Neural cell (in vitro differentiated cells): ENCODE results near the gene AANAT. TPM values are rescaled to one million over a fixed set of nuclear protein-coding genes. Genes with fewer than 3 reads are reported as not detected.

Experiments used
- H2AFZ ChIP-seq: fragments of 200-600, 300-800 bp; sonication (generic), shearing (Covaris generic); 2 replicates; pipeline ENCODE4 v1.6.0; 2014; ENCODE audit warnings: low read depth, mild to moderate bottlenecking, antibody characterized with exemption, low read length, moderate library complexity
- H3F3A ChIP-seq: fragments of 200-600 bp; shearing (Covaris generic); 2 replicates; pipeline ENCODE4 v1.6.1; 2016; ENCODE audit warnings: mild to moderate bottlenecking, moderate library complexity, mixed read lengths, antibody characterized with exemption, low read length; ENCODE audit not compliant: insufficient read depth, poor library complexity, severe bottlenecking
- H3K27ac ChIP-seq: fragments of 200-600, 300-800 bp; sonication (generic), shearing (Covaris generic); 2 replicates; pipeline ENCODE4 v1.5.1; 2014; ENCODE audit warnings: mild to moderate bottlenecking, low read length, moderate library complexity
- H3K27me3 ChIP-seq: fragments of 300-800, 200-600 bp; sonication (generic), shearing (Covaris generic); 2 replicates; pipeline ENCODE4 v1.6.0; 2014; ENCODE audit warnings: mild to moderate bottlenecking, low read depth, low read length, moderate library complexity; ENCODE audit not compliant: insufficient read depth
- H3K36me3 ChIP-seq: fragments of 300-800, 200-600 bp; sonication (generic), shearing (Covaris generic); 2 replicates; pipeline ENCODE4 v1.5.1; 2014; ENCODE audit warnings: mild to moderate bottlenecking, antibody characterized with exemption, low read length, moderate library complexity; ENCODE audit not compliant: insufficient read depth
- H3K4me2 ChIP-seq: fragments of 300-800, 200-600 bp; sonication (generic), shearing (Covaris generic); 2 replicates; pipeline ENCODE4 v1.6.0; 2014; ENCODE audit warnings: mild to moderate bottlenecking, low read length
- H3K4me3 ChIP-seq: fragments of 300-800, 200-600 bp; sonication (generic), shearing (Covaris generic); 2 replicates; pipeline ENCODE4 v1.5.1; 2014; ENCODE audit warnings: mild to moderate bottlenecking, low read length, moderate library complexity
- H3K79me2 ChIP-seq: fragments of 200-600 bp; shearing (Covaris generic); replicated peaks from 2 replicates; pipeline ENCODE4 v1.6.0; 2014; ENCODE audit warnings: mild to moderate bottlenecking, low read length, moderate library complexity; ENCODE audit not compliant: insufficient read depth
- H3K9ac ChIP-seq: fragments of 300-800, 200-600 bp; sonication (generic), shearing (Covaris generic); 2 replicates; pipeline ENCODE4 v1.6.1; 2016; ENCODE audit warnings: mild to moderate bottlenecking, low read length, mixed read lengths
- H3K9me2 ChIP-seq: fragments of 200-600 bp; shearing (Covaris generic); 2 replicates; pipeline ENCODE4 v1.6.1; 2016; ENCODE audit warnings: mild to moderate bottlenecking, low read length, mixed read lengths; ENCODE audit not compliant: insufficient read depth
- H3K9me3 ChIP-seq: fragments of 200-600, 300-800 bp; sonication (generic), shearing (Covaris generic); 2 replicates; pipeline ENCODE4 v1.6.1; 2016; ENCODE audit warnings: mild to moderate bottlenecking, mixed run types, low read length, moderate library complexity, mixed read lengths
- H4K20me1 ChIP-seq: fragments of 200-600 bp; shearing (Covaris generic); 2 replicates; pipeline ENCODE4 v1.6.1; 2016; ENCODE audit warnings: mild to moderate bottlenecking, mixed run types; ENCODE audit not compliant: insufficient read depth
- CTCF ChIP-seq: fragments of 450-650 bp; IDR thresholded peaks from 2 replicates; pipeline ENCODE4 v1.5.1; 2014; ENCODE audit warnings: antibody characterized with exemption, mild to moderate bottlenecking, moderate library complexity; ENCODE audit not compliant: poor library complexity, severe bottlenecking
- EP300 ChIP-seq: fragments of 450-650 bp; conservative IDR thresholded peaks from 2 replicates; pipeline ENCODE4 v1.6.1; 2014; ENCODE audit warnings: antibody characterized with exemption, mild to moderate bottlenecking, moderate library complexity; ENCODE audit not compliant: poor library complexity, severe bottlenecking
- EZH2 ChIP-seq: fragments of 200-600, 300-800 bp; shearing (Covaris generic), sonication (generic); IDR thresholded peaks from 2 replicates; pipeline ENCODE4 v1.6.1; 2014; ENCODE audit warnings: antibody characterized with exemption, low read length, borderline replicate concordance, mild to moderate bottlenecking; ENCODE audit not compliant: insufficient read depth, poor library complexity, severe bottlenecking
- MXI1 ChIP-seq: fragments of 450-650 bp; conservative IDR thresholded peaks from 2 replicates; pipeline ENCODE4 v1.6.1; 2014; ENCODE audit warnings: antibody characterized with exemption, mild to moderate bottlenecking; ENCODE audit not compliant: poor library complexity, severe bottlenecking
- POLR2AphosphoS5 ChIP-seq: IDR thresholded peaks from 2 replicates; pipeline ENCODE4 v1.6.1; 2012
- RAD21 ChIP-seq: fragments of 450-650 bp; conservative IDR thresholded peaks from 2 replicates; pipeline ENCODE4 v1.6.1; 2014; ENCODE audit warnings: antibody characterized with exemption, mild to moderate bottlenecking, moderate library complexity
- REST ChIP-seq: IDR thresholded peaks from 2 replicates; pipeline ENCODE4 v1.6.1; 2012; ENCODE audit warnings: borderline replicate concordance
- SMC3 ChIP-seq: fragments of 450-650 bp; conservative IDR thresholded peaks from 2 replicates; pipeline ENCODE4 v1.6.1; 2014; ENCODE audit warnings: antibody characterized with exemption, mild to moderate bottlenecking, moderate library complexity; ENCODE audit not compliant: poor library complexity
- TAF1 ChIP-seq: IDR thresholded peaks from 2 replicates; pipeline ENCODE4 v1.6.1; 2012; ENCODE audit warnings: low read depth
- polyA plus RNA-seq: library from polyadenylated mRNA; depleted of rRNA; stranded (reverse); fragments of >200 nt; gene quantifications from 2 replicates; pipeline ENCODE4 v1.2.3, GENCODE V29; 2014

AANAT gene
- polyA plus RNA-seq, 1 donor from 2014 or later, result not detected

- H3F3A ChIP-seq, result no peaks in the 10 kb centered on the region
- H2AFZ ChIP-seq, result no peak overlapping the region
- no peaks in the 10 kb centered on the region for H3K36me3 ChIP-seq
- no peaks in the 10 kb centered on the region for H3K9me3 ChIP-seq
- no peak overlapping the region for H3K4me3 ChIP-seq
- no peak overlapping the region for H3K4me2 ChIP-seq
- no peaks in the 10 kb centered on the region for H4K20me1 ChIP-seq
- H3K79me2 ChIP-seq, result no peaks in the 10 kb centered on the region
- H3K9ac ChIP-seq, result no peak overlapping the region
- TF ChIP-seq EZH2 (no peak), POLR2AphosphoS5 (no peak), RAD21 (no peak), TAF1 (no peak), MXI1 (no peak), CTCF (no peak), SMC3 (no peak), EP300 (no peak), REST (no peak)
- H3K27ac ChIP-seq, result no peak overlapping the region
- no peaks in the 10 kb centered on the region for H3K27me3 ChIP-seq
- H3K9me2 ChIP-seq, result no peaks in the 10 kb centered on the region
Measured at GRCh38 chr17:76471498-76472257, 4.3 kb downstream of the AANAT start.

- TF ChIP-seq EZH2 (no peak), TAF1 (no peak), EP300 (no peak), MXI1 (no peak), RAD21 (no peak), REST (no peak), SMC3 (no peak), POLR2AphosphoS5 (no peak), CTCF (no peak)
- Histone ChIP-seq H3K9me3 (no peaks in the 10 kb centered on the region), H3F3A (no peaks in the 10 kb centered on the region), H3K36me3 (no peaks in the 10 kb centered on the region), H3K4me2 (no peak overlapping the region), H4K20me1 (no peaks in the 10 kb centered on the region), H3K79me2 (no peaks in the 10 kb centered on the region), H3K4me3 (no peak overlapping the region), H3K9ac (no peak overlapping the region), H3K27me3 (no peaks in the 10 kb centered on the region), H3K27ac (no peak overlapping the region), H2AFZ (no peak overlapping the region), H3K9me2 (no peaks in the 10 kb centered on the region)
Measured at GRCh38 chr17:76472258-76472645, 4.8 kb downstream of the AANAT start.
